ENCODE measurements around the gene AR.

GRCh38 chrX:67665583-67665982 lies 121.8 kb downstream of the AR start:
- TF ChIP-seq POLR2AphosphoS5 (IDR thresholded peaks at IDR 0.05; ENCODE audit: low read depth, low read length) (no peak), POLR2A (IDR thresholded peaks at IDR 0.05; ENCODE audit: low read depth, low read length) (no peak), TAF1 (IDR thresholded peaks at IDR 0.05; ENCODE audit: low read depth, low read length) (no peak), SPI1 (IDR thresholded peaks at IDR 0.05; ENCODE audit: low read depth, low read length) (no peak), POU2F2 (IDR thresholded peaks at IDR 0.05; ENCODE audit: low read depth, low read length) (no peak)
